NCI-H2171 treated with DMSO at 0.1 percent for 48 hours (cell line): Measurements from ENCODE around the gene RAP1GAP.
A peak's percentile ranks its signal among the peaks of the same experiment; 100 is the strongest.

Experiments used
- DNase-seq: peaks from one replicate; lab custom pipeline; 2025; lab: John Stamatoyannopoulos, UW

RAP1GAP gene

DNA sequence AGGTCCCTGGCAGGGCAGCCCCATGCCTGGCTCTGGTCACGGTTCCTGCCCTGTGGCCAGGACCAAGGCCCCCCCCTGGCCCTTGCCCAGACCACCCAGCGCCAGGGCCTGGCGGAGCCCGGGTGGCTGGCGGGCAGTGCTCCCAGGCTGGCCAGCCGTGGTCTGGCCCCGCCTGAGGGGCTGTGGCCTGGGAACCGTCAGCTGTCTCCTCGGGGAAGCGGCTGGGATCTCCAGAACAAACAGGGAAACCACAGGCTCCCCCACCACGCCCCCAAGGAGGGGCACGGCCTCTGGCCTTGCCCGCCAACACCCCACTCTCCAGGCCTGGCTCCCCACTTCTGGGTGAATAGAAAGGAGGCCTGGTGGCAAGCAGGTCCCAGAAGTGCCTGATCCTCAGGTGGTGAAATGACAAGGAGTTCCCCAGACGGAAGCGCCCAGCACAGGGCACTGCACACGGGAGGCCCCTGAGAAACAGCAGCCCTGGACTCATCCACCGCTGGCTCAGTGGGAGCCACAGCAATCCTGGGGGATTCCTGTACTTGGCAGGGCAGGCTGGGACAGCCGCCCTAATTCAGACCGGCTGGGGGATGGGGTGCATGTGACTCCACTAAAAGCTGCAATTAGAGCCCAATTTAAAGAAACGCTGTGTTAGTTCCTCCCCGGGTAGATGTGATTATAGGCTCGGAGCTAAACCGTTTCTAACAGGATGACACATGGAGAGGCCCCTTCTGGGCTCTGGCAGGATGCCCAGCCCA lies 78.9 kb downstream of the RAP1GAP start:
- DNase-seq, result peak; percentile 83

DNA sequence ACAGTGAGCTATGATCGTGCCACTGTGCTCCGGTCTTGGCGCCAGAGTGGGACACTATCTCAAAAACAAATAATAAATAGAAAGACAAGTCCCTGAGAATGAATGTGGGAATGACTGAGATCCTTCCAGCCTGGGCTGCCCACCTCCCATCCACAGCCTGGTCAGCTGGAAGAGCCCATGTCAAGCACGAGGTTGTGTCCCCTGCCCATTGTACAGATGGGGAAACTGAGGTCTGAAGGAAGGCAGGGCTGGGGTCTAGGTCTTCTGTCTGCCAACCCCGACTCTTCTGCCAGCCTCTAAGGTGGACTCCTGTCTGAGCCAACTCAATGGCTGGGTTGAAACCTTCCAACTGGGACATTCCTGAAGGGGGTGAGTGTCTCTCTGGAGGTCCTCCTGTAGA lies 79.5 kb downstream of the RAP1GAP start:
- no peak for DNase-seq

DNA sequence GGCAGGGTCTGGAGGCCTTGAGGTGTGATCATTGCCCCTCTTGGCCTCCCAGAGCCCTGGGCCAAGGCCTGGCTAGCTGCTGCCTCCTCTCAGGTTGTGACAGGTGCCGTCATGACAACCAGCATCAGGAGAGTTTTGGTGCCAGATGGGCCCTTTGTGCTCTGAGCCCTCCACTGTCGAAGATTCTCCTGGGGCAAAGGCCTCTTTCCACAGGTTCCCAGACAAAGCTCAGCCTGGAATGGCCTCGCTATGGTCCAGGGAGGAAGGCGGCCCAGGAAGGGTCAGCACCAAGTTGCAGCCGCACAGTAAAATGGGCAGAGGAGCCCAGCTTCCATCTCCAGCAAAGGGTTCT lies 81.6 kb downstream of the RAP1GAP start:
- peak; percentile 80 for DNase-seq

DNA sequence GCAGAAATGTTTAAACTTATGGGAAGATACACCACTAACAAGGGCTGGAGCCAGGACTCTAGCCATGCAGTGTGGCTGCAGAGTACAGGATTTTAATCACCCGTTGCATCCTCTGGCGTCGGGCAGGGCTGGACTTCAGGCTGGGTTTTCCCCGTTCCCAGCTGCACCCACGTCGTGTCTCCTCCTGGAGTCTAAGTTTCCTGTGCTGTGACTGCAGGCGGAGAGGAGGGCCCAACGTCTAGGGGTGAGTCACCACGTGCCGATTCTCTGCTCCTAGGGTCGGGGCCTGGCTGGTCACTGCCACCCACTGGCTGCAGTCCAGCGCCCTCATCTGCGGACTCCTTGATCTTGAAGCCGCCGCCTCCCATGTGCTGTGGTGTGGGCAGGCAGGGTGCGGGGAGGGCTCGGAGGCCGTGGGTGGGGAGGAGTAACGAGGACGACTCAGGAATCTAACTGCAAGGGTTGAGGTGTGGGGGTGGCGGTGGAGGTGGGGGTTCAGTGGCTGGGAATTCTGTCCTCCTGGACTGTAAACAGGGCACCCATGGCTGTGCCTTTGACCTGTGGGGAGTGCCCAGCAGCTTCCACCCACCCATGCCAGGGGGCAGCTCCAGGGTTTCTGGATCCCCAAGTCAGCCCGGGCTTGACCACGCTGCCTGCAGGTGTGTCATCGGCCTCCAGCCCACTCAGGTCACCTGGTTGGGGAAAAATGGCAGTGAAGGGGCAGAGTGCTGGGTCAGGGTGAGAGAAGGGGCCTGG lies 82.1 kb downstream of the RAP1GAP start:
- DNase-seq, result no peak

DNA sequence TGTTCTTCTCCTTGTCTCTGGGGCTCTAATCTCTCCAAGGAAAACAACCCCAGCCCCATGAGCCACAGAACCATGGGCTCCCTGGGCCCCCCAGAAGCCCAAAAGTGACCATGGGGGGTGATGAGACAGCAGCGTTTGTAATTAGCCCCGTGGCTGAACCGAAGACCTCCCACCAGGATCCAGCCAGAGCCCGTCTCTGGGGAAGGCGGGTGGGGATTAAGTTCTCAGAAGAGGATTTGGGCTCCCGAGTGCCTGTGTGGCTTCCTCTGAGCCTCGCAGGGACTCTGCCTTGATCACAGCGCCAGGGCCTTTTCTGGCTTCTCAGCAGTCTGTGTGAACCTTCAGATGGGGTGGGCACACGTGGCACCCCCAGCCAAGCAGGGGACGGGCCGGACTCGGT lies 82.9 kb downstream of the RAP1GAP start:
- DNase-seq, result no peak

DNA sequence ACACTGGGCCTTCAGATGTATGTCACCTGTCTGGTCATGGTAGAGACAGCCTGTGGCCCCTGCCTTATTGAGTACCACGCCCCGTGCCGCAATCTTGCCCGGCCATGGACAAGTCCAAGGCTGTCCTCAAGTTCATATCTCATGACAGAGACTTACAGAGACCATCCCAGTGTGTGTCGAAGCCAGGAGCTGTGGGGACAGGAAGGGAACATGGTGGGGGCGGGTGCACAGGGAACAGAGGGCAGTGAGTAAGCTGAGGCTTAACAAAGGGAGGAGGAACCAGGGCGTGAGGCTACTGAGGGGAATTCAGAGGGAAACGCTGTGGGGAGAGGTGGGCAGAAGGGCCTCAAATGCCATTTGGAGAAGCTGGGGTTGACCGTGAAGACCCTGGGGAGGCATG lies 84.1 kb downstream of the RAP1GAP start:
- no peak for DNase-seq

DNA sequence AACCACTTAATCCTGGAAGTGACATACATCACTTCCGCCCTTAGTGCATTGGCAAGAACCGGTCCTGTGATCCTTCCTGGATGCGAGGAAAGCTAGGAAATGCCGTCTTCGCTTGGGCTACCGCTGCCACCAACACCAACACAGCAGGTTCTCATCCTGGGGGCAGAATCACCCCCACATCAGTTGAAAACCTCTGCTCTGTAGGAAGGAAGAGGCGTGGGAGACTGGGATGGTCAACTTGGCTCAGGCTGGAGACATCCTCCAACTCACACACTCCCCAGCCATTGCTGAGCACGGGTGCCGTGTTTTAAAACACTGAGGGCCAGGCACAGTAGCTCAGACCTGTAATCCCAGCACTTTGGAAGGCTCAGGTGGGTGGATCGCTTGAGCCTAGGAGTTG lies 85.1 kb downstream of the RAP1GAP start:
- DNase-seq, result no peak

DNA sequence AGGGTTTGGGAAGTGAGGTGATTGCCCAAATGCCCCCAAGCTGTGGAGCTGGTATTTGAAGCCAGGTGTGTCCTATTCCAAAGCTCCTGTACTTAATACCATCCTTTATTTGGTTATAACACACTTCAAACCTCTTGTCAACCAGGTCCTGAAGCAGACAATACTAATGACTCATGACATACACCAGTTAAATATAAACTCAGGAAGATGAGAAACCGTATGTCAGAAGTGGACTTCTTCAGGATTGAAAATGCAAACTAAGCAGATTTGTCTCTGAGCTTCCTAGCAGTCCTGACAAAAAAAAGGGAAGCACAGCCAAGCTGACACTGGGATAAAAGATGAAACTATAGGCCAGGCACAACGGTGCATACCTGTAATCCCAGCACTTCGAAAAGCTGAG lies 89.4 kb downstream of the RAP1GAP start:
- no peak for DNase-seq

DNA sequence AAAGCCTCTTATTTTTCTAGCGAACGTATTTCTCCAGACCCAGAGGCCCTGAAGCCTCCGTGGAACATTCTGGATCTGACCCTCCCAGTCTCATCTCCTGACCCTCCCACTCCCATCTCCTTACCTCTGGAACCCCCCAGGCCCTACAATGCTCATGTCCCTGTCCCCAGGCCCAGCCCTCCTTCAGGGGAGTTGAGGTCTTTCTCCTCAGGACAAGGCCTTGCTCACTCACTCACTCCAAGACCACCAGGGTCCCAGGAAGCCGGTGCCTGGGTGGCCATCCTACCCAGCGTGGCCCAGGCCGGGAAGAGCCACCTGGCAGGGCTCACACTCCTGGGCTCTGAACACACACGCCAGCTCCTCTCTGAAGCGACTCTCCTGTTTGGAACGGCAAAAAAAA lies 91.2 kb downstream of the RAP1GAP start:
- no peak for DNase-seq

DNA sequence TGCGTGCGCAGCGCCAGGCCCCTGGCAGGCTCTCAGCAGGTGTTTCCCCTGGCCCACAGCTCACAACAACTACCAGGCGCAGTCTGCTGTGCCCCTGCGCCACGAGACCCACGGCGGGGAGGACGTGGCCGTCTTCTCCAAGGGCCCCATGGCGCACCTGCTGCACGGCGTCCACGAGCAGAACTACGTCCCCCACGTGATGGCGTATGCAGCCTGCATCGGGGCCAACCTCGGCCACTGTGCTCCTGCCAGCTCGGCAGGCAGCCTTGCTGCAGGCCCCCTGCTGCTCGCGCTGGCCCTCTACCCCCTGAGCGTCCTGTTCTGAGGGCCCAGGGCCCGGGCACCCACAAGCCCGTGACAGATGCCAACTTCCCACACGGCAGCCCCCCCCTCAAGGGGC lies 91.8 kb downstream of the RAP1GAP start:
- DNase-seq, result no peak

DNA sequence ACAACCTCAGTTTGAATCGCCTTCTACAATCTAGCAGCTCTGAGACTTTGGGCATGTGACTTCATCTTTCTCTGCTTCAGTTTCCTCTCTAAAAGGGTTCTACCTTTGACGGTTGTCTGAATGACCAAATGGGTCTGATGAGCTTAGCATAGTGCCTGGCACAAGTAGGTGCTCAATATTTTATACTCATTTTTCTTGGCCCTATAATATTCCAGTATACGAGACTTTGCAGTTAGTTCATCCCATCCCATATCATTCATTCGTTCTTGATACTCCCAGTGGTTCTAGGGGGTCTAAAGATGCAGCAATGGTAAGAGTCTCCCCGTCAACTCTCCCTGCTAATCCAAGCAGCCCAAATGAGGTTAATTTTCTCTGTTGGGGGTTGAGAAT lies 92.4 kb downstream of the RAP1GAP start:
- DNase-seq, result no peak

DNA sequence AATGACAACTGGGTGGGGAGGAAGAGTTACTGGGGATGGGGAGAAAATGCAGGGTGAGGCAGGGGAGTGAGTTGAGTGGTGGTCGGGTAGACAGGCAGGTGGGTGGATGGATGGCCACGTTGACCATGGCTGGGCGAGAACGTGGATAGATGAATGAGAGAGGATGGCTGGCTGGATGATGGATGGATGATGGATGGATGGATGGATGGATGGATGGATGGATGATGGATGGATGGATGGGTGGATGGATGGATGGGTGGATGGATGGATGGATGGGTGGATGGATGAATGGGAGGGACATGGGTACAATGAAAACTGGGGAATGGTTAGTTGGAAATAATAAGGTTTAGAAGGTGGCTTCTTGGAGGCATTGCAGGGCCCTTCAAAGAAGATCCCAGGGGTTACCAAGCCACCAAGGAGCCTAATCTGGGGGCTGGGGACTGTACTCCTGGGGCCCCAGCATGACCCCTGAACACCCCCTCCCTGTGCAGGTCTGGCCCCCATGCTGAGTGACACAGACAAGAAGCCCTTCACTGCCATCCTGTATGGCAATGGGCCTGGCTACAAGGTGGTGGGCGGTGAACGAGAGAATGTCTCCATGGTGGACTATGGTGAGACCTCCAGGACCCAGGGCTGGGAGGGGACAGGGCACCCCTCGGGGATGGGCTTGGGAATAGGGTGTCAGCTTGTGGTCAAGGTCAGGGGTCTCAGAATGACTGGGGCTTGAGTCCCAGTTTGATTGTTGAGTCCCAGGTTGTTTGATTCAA lies 92.9 kb downstream of the RAP1GAP start:
- no peak for DNase-seq

DNA sequence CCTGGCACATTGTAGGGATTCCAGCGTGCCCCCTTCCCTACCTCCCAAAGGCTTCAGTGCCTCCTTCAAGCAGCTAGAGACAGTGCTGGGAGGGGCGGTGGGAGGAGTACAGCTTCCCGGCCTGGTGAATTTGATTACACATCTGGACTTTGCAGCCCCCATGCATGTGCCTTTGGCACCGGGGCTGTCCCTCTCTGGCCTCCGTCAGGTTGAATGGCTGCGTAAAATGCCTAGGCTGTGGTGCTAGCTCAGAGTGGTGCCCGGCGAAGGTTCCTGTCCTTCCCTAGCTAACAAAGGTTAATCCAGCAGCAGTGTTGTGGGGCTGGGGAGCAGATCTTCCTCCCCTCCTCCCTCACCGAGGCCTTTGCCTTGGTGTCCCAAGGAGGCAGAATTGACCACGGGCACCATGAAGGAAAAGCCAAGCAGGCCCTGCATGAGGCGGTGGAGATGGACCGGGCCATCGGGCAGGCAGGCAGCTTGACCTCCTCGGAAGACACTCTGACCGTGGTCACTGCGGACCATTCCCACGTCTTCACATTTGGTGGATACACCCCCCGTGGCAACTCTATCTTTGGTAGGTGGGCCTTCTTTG lies 93.7 kb downstream of the RAP1GAP start:
- no peak for DNase-seq

DNA sequence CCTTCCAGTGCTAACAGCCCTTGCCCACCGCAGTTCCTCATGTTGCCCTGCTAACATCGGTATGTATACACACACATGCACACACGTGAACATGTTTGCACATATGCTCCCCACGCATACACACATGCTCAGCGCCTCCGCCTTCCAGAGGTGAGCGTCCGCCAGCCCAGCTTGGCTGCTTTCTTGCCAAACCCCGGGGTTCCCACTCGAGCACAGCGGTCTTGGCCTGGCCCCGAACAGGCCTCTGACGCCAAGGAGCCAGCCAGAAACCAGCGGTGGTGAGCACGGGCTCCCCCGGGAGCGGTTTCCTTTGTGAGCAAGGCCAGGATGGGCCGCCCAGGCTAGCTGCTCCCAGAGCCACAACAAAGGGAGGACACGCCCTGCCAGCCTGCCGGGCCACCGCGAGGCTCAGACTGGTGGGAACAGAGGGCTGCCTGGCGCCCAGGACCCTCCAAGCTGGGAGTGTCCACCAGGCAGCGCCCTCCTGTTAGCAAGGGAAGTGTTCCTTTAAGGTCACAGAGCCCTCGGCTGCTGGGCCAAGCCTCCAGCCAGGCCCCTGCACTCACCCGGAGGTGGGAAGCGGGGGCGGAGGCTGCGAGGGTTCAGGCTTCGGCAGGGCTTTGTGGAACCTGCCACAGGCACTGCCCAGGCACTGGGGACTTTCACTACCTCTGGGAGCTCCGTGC lies 94.5 kb downstream of the RAP1GAP start:
- DNase-seq, result peak; percentile 73

DNA sequence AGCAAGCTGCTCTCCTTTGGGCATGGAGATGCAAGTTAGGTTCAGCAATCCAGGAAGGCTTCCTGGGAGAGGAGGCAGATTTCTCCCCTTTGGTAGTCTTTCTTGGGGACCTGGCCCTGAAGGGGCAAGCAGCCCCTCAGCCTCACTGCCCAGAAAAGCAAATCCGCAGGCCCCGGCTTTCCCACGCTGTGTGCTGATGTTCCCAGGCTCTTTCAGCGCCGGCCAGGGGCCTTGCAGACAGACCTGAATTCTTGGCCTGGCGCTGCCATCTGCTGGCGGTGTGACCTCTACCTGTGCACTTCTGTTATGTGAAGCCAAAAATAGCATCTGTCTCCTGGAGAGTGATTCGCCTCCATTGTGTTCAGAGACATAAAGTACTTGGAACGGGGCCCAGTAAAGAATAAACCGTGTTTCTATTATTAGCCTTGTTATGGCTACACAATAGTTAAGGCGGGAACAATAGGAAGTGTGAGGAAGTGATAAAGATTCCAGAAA lies 95.1 kb downstream of the RAP1GAP start:
- peak; percentile 98 for DNase-seq

DNA sequence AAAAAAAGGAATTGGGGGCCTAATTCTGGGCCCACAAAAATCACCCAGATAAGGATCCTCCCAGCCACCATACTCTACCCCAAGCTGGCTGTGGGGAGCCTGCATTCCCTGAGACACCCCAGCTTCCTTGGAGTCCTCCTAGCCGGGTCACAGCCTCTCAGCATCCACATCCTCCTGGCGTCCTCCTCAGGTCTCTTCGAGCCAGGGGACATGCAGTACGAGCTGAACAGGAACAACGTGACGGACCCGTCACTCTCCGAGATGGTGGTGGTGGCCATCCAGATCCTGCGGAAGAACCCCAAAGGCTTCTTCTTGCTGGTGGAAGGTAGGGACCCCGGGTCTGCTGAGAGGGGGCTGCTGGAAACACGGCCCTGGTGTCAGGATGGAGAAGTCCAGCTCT lies 95.7 kb downstream of the RAP1GAP start:
- DNase-seq, result no peak

DNA sequence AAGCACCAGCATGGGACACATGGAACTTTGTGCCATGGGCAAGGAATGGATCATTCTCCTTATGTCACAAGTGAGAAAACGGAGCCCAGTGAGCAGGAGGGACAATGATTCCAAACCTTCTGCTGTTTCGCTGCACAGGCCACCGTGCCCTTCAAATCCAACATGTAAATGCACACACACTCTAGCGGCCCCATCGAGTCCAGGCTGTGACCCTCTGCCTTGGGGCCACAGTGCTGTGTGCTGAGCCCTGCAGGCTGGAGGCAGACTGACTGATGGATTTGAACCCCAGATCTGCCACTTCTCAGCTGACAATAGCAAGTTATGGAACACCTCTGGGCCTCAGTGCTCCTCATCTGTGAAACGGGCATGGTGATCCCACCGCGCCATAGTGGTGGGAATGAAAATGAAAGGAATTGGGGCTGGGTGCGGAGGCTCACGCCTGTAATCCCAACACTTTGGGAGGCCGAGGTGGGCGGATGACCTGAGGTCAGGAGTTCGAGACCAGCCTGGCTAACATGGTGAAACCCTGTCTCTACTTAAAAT lies 96.4 kb downstream of the RAP1GAP start:
- DNase-seq, result no peak

DNA sequence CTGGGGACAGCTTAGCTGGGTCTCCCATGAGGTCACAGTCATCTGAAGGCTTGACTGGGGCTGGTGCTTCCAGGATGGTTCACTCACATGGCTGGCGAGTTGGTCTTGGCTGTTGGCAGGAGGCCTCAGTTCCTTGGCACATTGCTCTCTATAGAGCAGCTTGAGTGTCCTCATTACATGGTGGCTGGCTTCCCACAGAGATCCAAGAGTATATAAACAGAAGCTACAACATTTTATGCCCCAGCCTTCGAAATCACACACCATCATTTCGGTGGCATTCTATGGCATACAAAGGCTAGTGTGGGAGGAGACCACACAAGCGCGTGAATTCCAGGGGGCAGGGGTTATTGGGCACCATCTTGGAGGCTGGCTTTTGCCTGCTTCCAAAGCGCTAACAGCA lies 96.9 kb downstream of the RAP1GAP start:
- DNase-seq, result no peak

DNA sequence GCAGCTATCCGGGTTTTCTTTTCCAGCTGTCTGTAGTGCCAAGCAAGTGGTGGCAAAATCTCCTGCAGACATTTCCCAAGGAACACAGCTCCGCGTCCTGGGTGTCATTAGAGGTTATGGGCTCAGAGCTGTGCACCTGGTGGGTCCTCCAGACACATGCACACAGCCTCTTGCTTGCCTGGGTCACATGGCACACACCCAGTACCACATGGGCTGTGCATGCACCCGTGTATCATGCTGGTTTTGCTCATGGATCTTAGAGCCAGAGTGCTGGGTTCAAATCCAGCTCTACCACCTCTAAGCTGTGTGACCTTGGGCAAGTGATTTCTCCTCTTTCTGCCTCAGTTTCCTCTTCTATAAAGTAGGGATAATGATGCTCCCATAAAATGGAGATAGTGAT lies 98.3 kb downstream of the RAP1GAP start:
- no peak for DNase-seq

DNA sequence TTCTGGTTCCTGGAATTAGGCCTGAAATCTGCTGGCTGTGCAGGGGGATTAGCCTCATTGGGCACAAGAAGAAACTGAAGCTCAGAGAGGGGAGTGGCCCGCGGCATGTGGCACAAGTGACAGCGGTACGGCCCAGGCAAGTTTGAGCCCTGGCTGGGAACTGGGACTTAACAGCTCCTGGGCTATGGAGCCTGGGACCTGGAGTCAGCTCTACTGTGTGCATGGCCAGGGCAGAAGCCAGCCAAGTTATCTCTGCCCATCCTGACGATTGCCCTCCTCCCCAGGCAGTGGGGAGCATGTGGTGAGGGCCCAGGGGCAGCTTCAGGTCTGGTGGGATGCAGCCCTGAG lies 98.7 kb downstream of the RAP1GAP start:
- no peak for DNase-seq

DNA sequence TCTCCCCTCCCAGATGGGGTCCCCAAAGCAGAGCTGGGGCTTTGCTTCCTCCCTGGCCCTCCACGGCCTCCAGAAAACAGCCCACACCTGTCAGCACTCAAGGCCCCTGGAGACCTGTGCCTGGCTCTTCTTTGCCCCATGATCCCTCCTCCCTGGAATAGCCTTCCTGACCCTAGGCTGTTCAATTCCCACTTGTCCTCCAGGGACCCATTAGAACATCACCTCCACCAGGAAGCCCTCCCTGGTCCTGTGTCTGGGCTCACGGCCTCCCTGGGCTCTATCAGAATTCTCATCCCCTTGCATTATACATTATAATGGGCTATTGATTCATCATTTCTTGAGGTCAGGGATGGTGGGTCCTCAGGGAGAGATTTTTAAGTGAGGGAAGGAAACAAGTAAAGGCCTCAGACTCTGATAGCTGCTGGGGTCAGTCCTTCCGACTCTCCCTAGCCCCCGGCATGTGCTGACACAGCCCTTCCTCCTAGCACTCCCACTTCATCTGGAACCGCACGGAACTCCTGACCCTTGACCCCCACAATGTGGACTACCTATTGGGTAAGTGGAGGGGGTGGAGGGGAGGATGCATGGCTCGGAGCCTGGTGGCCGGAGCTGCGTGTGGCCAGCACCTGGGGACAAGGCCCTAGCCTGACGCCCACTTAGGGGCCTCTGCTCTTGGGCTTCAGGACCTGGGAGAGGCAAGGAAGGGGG lies 99.2 kb downstream of the RAP1GAP start:
- DNase-seq, result no peak
